Measurements from ENCODE around the gene AOPEP.
A peak's percentile ranks its signal among the peaks of the same experiment; 100 is the strongest.

The AOPEP gene

GRCh38 chr9:95120781-95121370 is 394.4 kb downstream of the AOPEP start:
- Histone ChIP-seq H3K79me2 (ENCODE audit: insufficient read depth, low read length) (no peaks in the 10 kb centered on the region), H3K4me1 (ENCODE audit: insufficient read depth, low read length, severe bottlenecking) (peaks cover 22% of the 10 kb centered on the region), H3K36me3 (ENCODE audit: insufficient read depth, low read length) (no peaks in the 10 kb centered on the region), H2AFZ (ENCODE audit: low read length) (no peak overlapping the region), H3K27me3 (ENCODE audit: insufficient read depth, low read length) (no peaks in the 10 kb centered on the region), H3K4me2 (ENCODE audit: low read length) (no peak overlapping the region), H3K9me3 (ENCODE audit: low read length) (no peaks in the 10 kb centered on the region), H3K27ac (ENCODE audit: low read depth, low read length, poor library complexity, severe bottlenecking) (no peak overlapping the region), H3K9ac (ENCODE audit: low read length) (no peak overlapping the region), H3F3A (ENCODE audit: insufficient read depth, low read length) (no peaks in the 10 kb centered on the region), H3K4me3 (ENCODE audit: low read depth, low read length, poor library complexity, severe bottlenecking) (no peak overlapping the region), H4K20me1 (ENCODE audit: insufficient read depth, low read length) (no peaks in the 10 kb centered on the region), H3K9me2 (ENCODE audit: low read depth, low read length) (no peaks in the 10 kb centered on the region)
- TF ChIP-seq EZH2 (IDR thresholded peaks at IDR 0.05; ENCODE audit: borderline replicate concordance, low read length) = no peak
- TF ChIP-seq CTCF (IDR thresholded peaks at IDR 0.05; ENCODE audit: low read length) = no peak

- TF ChIP-seq CTCF (IDR thresholded peaks at IDR 0.05; ENCODE audit: low read length) (peak; percentile 48; the same call in 1 of the 2 replicates), EZH2 (IDR thresholded peaks at IDR 0.05; ENCODE audit: borderline replicate concordance, low read length) (no peak)
- H3K9me3 ChIP-seq (ENCODE audit: low read length) = no peaks in the 10 kb centered on the region
These were observed 398.3 kb downstream of the AOPEP start for GRCh38 chr9:95124582-95125367.

GRCh38 chr9:95125652-95126051 is 399.2 kb downstream of the AOPEP start:
- H3K79me2 ChIP-seq (ENCODE audit: insufficient read depth, low read length) = no peaks in the 10 kb centered on the region
- H3K9ac ChIP-seq (ENCODE audit: low read length) = no peak overlapping the region
- H3K36me3 ChIP-seq (ENCODE audit: insufficient read depth, low read length) = no peaks in the 10 kb centered on the region
- no peaks in the 10 kb centered on the region for H3K27me3 ChIP-seq (ENCODE audit: insufficient read depth, low read length)
- H4K20me1 ChIP-seq (ENCODE audit: insufficient read depth, low read length) = no peaks in the 10 kb centered on the region
- H3K9me2 ChIP-seq (ENCODE audit: low read depth, low read length) = no peaks in the 10 kb centered on the region
- no peaks in the 10 kb centered on the region for H3K9me3 ChIP-seq (ENCODE audit: low read length)
- H3K4me3 ChIP-seq (ENCODE audit: low read depth, low read length, poor library complexity, severe bottlenecking) = no peak overlapping the region
- no peaks in the 10 kb centered on the region for H3F3A ChIP-seq (ENCODE audit: insufficient read depth, low read length)
- H3K27ac ChIP-seq (ENCODE audit: low read depth, low read length, poor library complexity, severe bottlenecking) = no peak overlapping the region
- H3K4me1 ChIP-seq (ENCODE audit: insufficient read depth, low read length, severe bottlenecking) = peaks cover 3% of the 10 kb centered on the region
- H2AFZ ChIP-seq (ENCODE audit: low read length) = no peak overlapping the region
- TF ChIP-seq CTCF (IDR thresholded peaks at IDR 0.05; ENCODE audit: low read length) (no peak), EZH2 (IDR thresholded peaks at IDR 0.05; ENCODE audit: borderline replicate concordance, low read length) (no peak)
- no peak overlapping the region for H3K4me2 ChIP-seq (ENCODE audit: low read length)

More at GRCh38 chr9:95124582-95125367, 398.3 kb downstream of the AOPEP start:
- Histone ChIP-seq H2AFZ (ENCODE audit: low read length) (no peak overlapping the region), H3K9ac (ENCODE audit: low read length) (no peak overlapping the region), H3K27ac (ENCODE audit: low read depth, low read length, poor library complexity, severe bottlenecking) (no peak overlapping the region), H4K20me1 (ENCODE audit: insufficient read depth, low read length) (no peaks in the 10 kb centered on the region), H3K4me3 (ENCODE audit: low read depth, low read length, poor library complexity, severe bottlenecking) (no peak overlapping the region), H3K79me2 (ENCODE audit: insufficient read depth, low read length) (no peaks in the 10 kb centered on the region), H3K9me2 (ENCODE audit: low read depth, low read length) (no peaks in the 10 kb centered on the region), H3K27me3 (ENCODE audit: insufficient read depth, low read length) (no peaks in the 10 kb centered on the region), H3K4me2 (ENCODE audit: low read length) (no peak overlapping the region), H3K36me3 (ENCODE audit: insufficient read depth, low read length) (no peaks in the 10 kb centered on the region), H3K4me1 (ENCODE audit: insufficient read depth, low read length, severe bottlenecking) (peaks cover 3% of the 10 kb centered on the region), H3F3A (ENCODE audit: insufficient read depth, low read length) (no peaks in the 10 kb centered on the region)

Data from OCI-LY1 (cell line).